Activated T-helper 2 cell treated with anti-CD3 and anti-CD28 coated beads, Interferon-gamma antibody, Interleukin-2, Interleukin-4, amounts not matched to agents 10 μg/mL and 5 μg/mL and 100 μg/mL, durations not matched to agents 14 hours and 24 hours and 36 hours (primary cell): ENCODE data around the gene C17orf114.

Source experiments
- DNase-seq: peaks from one replicate; pipeline ENCODE4 v3.0.0; 2021; ENCODE audit warnings: low spot score
- H3K27ac Mint-ChIP-seq: one replicate; pipeline ENCODE4 v1.8.0; 2021; ENCODE audit warnings: mixed read lengths
- H3K27me3 Mint-ChIP-seq: one replicate; pipeline ENCODE4 v1.8.0; 2021; ENCODE audit warnings: low read depth, mixed read lengths
- H3K36me3 Mint-ChIP-seq: one replicate; pipeline ENCODE4 v1.8.0; 2021; ENCODE audit warnings: low read depth, mixed read lengths
- H3K4me1 Mint-ChIP-seq: one replicate; pipeline ENCODE4 v1.8.0; 2021; ENCODE audit warnings: low read depth, mixed read lengths
- H3K4me3 Mint-ChIP-seq: one replicate; pipeline ENCODE4 v1.8.0; 2021; ENCODE audit warnings: low read depth, mild to moderate bottlenecking, moderate library complexity, mixed read lengths
- H3K9me3 Mint-ChIP-seq: one replicate; pipeline ENCODE4 v1.8.0; 2021; ENCODE audit warnings: mixed read lengths
- intact Hi-C: fragments of 100-400 bp; cut with micrococcal nuclease; formaldehyde crosslinking; loops from one replicate; pipeline ENCODE4 v1.15.1; 2023

Gene C17orf114

DNA sequence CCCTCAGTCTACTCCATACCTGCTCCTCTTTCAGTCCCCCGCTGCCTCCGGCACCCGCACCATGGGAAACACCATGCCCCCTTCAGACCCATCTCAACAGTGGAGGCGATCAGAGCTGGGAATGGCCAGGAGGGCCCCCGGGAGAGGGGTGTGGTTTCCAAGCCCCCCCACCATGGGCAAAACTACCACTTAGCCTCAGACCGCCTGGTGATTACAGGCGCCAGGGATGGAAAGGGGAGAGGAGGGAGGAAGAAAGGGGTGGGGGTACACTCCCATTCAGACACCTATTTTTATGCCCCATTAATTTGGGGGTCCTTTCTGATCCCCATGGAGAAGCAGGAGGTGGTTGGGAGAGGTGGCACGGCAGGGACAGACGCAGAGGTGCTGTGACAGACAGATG, at the start of gene C17orf114:
C17orf114 (minus strand) TSS at position 101 of the 400 bp plus-strand sequence.
- no peak for DNase-seq
- intact Hi-C loops = no loop called here
- Mint-ChIP-seq H3K9me3 (no peaks in the 10 kb centered on the region), H3K36me3 (peaks cover 21% of the 10 kb centered on the region), H3K27me3 (no peaks in the 10 kb centered on the region), H3K4me3 (no peak within 1 kb of the TSS), H3K4me1 (peaks cover 10% of the 10 kb centered on the region), H3K27ac (no peak within 1 kb of the TSS)

- Mint-ChIP-seq H3K4me1 (peaks cover 10% of the 10 kb centered on the region), H3K36me3 (peaks cover 17% of the 10 kb centered on the region), H3K9me3 (peaks cover 7% of the 10 kb centered on the region), H3K27me3 (no peaks in the 10 kb centered on the region), H3K4me3 (no peak overlapping the region), H3K27ac (no peak overlapping the region)
- DNase-seq = no peak
- intact Hi-C loops = no loop called here
Measured at GRCh38 chr17:4851084-4851483, 49.0 kb upstream of the C17orf114 start.

GRCh38 chr17:4850246-4850645, 48.1 kb upstream of the C17orf114 start:
- no peak overlapping the region for H3K27ac Mint-ChIP-seq
- H3K36me3 Mint-ChIP-seq = peaks cover 15% of the 10 kb centered on the region
- peaks cover 10% of the 10 kb centered on the region for H3K4me1 Mint-ChIP-seq
- intact Hi-C loops = no loop called here
- peaks cover 7% of the 10 kb centered on the region for H3K9me3 Mint-ChIP-seq
- no peak overlapping the region for H3K4me3 Mint-ChIP-seq
- DNase-seq = no peak
- no peaks in the 10 kb centered on the region for H3K27me3 Mint-ChIP-seq

GRCh38 chr17:4849011-4849536, 46.9 kb upstream of the C17orf114 start:
- Mint-ChIP-seq H3K4me3 (no peak overlapping the region), H3K9me3 (peaks cover 7% of the 10 kb centered on the region), H3K27ac (no peak overlapping the region), H3K36me3 (peaks cover 10% of the 10 kb centered on the region), H3K27me3 (no peaks in the 10 kb centered on the region), H3K4me1 (peaks cover 10% of the 10 kb centered on the region)
- no peak for DNase-seq
- intact Hi-C loops = no loop called here

DNA sequence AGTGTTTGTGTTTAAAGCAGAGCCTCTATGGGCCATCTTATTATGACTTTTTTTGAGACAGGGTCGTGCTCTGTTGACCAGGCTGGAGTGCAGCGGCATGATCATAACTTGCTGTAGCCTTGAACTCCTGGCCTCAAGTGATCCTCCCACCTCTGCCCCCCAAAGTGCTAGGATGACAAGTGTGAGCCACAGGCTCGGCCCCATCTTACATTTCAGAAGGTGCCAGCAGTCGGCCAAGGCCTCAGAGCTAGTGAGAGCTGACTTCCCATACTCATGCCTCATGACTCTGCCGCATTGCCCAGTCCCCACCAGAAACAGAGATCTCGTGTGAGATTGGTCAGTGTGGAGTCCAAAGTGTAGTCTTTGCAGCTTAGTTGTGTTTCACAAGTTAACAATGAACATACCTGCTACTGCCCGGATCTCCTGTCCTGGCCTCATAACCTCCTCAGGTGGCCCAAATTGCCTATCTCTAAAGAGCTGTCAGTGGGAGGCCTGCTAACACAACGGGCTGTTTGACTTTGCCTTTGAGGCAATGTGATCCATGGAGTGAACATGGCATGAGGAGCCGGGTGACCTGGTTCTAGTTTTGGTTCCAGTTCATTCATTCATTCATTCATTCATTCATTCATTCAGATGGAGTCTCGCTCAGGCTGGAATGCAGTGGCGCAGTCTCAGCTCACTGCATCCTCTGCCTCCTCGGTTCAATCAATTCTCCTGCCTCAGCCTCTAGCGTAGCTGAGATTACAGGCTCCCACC, 44.7 kb upstream of the C17orf114 start:
- intact Hi-C loops = no loop called here
- Mint-ChIP-seq H3K4me3 (no peak overlapping the region), H3K9me3 (peaks cover under 1% of the 10 kb centered on the region), H3K4me1 (peaks cover 9% of the 10 kb centered on the region), H3K27ac (no peak overlapping the region), H3K27me3 (no peaks in the 10 kb centered on the region), H3K36me3 (no peaks in the 10 kb centered on the region)
- DNase-seq = no peak

GRCh38 chr17:4845118-4845517, 43.0 kb upstream of the C17orf114 start:
- Mint-ChIP-seq H3K9me3 (no peaks in the 10 kb centered on the region), H3K4me3 (no peak overlapping the region), H3K4me1 (peaks cover 21% of the 10 kb centered on the region), H3K36me3 (peaks cover 9% of the 10 kb centered on the region), H3K27ac (no peak overlapping the region), H3K27me3 (no peaks in the 10 kb centered on the region)
- intact Hi-C loops = no loop called here
- DNase-seq = no peak

DNA sequence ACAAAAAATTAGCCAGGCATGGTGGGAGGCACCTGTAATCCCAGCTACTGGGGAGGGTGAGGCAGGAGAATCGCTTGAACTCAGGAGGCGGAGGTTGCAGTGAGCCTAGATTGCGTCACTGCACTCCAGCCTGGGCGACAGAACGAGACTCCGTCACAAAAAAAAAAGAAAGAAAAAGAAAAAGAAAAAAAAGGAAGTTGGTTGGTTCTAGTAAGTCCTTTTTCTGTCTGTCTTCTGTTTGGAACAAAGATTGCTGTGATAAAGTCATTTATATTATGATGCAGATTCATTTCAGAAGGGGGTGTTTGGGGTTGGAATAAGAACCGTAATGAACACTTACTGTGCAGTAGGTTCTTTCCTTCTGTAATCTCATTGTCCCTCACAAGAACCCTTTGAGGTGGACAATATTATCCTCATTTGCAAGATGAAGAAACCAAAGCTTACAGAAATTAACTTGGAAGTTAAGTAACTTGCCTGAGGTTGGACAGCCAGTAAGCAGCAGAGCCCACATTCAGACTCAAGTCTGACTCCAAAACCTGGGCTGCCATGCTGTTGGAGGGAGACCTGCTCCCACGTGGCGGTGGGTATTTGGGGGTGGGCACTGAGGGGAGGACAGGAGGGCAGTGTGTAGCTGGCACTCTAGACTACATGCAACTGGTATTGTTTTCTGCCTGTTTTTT, 41.3 kb upstream of the C17orf114 start:
- H3K27ac Mint-ChIP-seq = no peak overlapping the region
- no peaks in the 10 kb centered on the region for H3K27me3 Mint-ChIP-seq
- H3K36me3 Mint-ChIP-seq = peaks cover 13% of the 10 kb centered on the region
- no peak overlapping the region for H3K4me3 Mint-ChIP-seq
- intact Hi-C loops = no loop called here
- H3K9me3 Mint-ChIP-seq = no peaks in the 10 kb centered on the region
- peaks cover 27% of the 10 kb centered on the region for H3K4me1 Mint-ChIP-seq
- DNase-seq = no peak

DNA sequence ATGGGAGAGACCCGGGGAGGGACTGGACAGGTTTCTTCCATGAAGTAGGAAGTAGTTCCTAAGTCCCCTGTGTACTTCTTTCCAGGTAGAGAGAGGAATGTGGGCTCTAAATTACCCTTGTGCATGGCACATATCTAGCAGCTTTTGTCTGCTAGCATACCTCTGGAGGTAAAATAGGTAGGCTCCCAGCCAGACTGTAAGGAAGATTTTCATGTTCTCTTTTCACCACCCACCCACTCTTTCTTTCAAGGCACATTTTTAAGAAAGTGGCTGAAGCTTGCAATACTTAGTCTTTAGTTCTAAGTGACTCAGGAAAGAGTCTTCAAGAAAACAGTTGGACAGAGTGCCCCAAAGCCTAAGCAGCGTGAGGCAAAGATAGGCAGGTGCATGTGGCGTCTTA, 40.2 kb upstream of the C17orf114 start:
- H3K4me1 Mint-ChIP-seq = peaks cover 31% of the 10 kb centered on the region
- DNase-seq = no peak
- intact Hi-C loops = no loop called here
- no peak overlapping the region for H3K27ac Mint-ChIP-seq
- peaks cover 17% of the 10 kb centered on the region for H3K36me3 Mint-ChIP-seq
- no peak overlapping the region for H3K4me3 Mint-ChIP-seq
- H3K27me3 Mint-ChIP-seq = no peaks in the 10 kb centered on the region
- H3K9me3 Mint-ChIP-seq = no peaks in the 10 kb centered on the region

GRCh38 chr17:4840893-4841242, 38.7 kb upstream of the C17orf114 start:
- Mint-ChIP-seq H3K4me3 (peak overlapping the region; percentile 45), H3K36me3 (peaks cover 17% of the 10 kb centered on the region), H3K27ac (peak overlapping the region; percentile 56), H3K9me3 (no peaks in the 10 kb centered on the region), H3K27me3 (no peaks in the 10 kb centered on the region), H3K4me1 (peaks cover 38% of the 10 kb centered on the region)
- intact Hi-C loops = no loop called here
- DNase-seq = no peak

DNA sequence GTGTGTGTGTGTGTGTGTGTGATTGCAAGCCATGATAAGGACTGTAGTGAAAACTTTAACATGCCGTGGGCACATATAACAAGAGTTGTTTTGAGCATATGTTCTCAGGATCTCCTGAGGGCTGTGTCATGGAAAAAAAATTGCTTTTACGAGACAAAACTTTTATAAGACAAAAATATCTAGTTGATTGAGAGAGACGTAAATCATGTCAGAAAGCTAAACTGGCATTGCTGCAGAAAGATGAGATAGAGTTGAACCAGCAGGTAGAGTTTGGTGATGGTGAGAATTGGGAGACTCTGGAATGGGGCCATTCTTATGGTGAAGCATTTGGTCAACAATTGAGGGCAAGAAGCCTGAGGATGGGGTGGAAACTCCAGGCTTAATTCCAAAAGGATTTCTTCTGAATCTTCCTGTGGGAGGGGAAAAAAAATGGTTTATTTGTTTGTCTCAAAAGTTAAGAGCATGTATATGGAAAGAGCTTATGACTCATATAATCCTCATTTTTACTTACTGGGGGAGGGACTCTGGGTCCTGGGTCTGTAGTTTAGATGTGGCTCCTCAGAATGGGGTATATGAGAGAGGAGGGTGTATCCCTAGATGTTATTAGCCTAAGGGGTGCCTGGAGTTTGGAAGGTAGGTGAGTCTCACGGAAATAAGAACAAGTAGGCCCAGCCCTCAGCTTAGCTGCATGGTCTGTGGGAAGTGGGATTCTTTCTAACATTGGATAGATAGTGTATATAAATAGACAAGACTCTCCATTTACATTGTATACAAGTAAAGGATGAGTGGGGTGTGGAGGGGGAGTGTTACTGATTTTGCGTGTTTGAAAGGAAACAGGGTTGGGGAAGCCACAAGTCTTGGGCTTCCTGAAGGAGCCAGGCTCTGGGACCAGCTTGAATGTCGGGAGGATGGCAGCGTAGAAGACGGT, 38.1 kb upstream of the C17orf114 start:
- Mint-ChIP-seq H3K9me3 (no peaks in the 10 kb centered on the region), H3K4me3 (peak overlapping the region; percentile 45), H3K27ac (peak overlapping the region; percentile 56), H3K27me3 (no peaks in the 10 kb centered on the region), H3K36me3 (peaks cover 17% of the 10 kb centered on the region), H3K4me1 (peaks cover 41% of the 10 kb centered on the region)
- intact Hi-C loops = no loop called here
- no peak for DNase-seq

GRCh38 chr17:4839221-4839620, 37.1 kb upstream of the C17orf114 start:
- H3K36me3 Mint-ChIP-seq = peaks cover 19% of the 10 kb centered on the region
- no peak overlapping the region for H3K4me3 Mint-ChIP-seq
- no peak overlapping the region for H3K27ac Mint-ChIP-seq
- no peak for DNase-seq
- intact Hi-C loops = no loop called here
- peaks cover 50% of the 10 kb centered on the region for H3K4me1 Mint-ChIP-seq
- no peaks in the 10 kb centered on the region for H3K9me3 Mint-ChIP-seq
- H3K27me3 Mint-ChIP-seq = no peaks in the 10 kb centered on the region

- H3K27ac Mint-ChIP-seq = no peak overlapping the region
- H3K9me3 Mint-ChIP-seq = no peaks in the 10 kb centered on the region
- H3K4me1 Mint-ChIP-seq = peaks cover 53% of the 10 kb centered on the region
- no peak overlapping the region for H3K4me3 Mint-ChIP-seq
- DNase-seq = no peak
- intact Hi-C loops = no loop called here
- H3K27me3 Mint-ChIP-seq = no peaks in the 10 kb centered on the region
- peaks cover 21% of the 10 kb centered on the region for H3K36me3 Mint-ChIP-seq
Measured at GRCh38 chr17:4838309-4838785, 36.2 kb upstream of the C17orf114 start.
